ENCODE results near the gene SH2D3C. TPM values are rescaled to one million over a fixed set of nuclear protein-coding genes. Genes with fewer than 3 reads are reported as not detected.
"Not testable (repeated sequence)": the region's sequence is repeated elsewhere in the genome, so short reads cannot be mapped to it uniquely, and the experiment has no call there.

The SH2D3C gene
- total RNA-seq, 2 experiments from 2014 or later, result 27.2 to 27.3 TPM

- Mint-ChIP-seq H3K27me3 (ENCODE audit: low read depth) (no peaks in the 10 kb centered on the region), H3K9me3 (no peaks in the 10 kb centered on the region), H3K27ac (peak overlapping the region; percentile 62), H3K4me1 (ENCODE audit: low read depth) (peaks cover 34% of the 10 kb centered on the region), H3K36me3 (ENCODE audit: low read depth) (peaks cover 42% of the 10 kb centered on the region), H3K4me3 (no peak overlapping the region)
- CTCF ChIA-PET, result interaction anchor here (0.5 to 0.7 kb wide), 3 partner anchors 37 to 153 kb away, joined by 3 to 6 read pairs (median 3); no protein-coding TSS in a partner anchor
- no peak for DNase-seq
- intact Hi-C loops (cut with micrococcal nuclease), result no loop called here
Measured at GRCh38 chr9:127790094-127790855, 11.8 kb upstream of the SH2D3C start.

GRCh38 chr9:127789179-127789578 lies 10.7 kb upstream of the SH2D3C start:
- Mint-ChIP-seq H3K4me1 (ENCODE audit: low read depth) (peaks cover 41% of the 10 kb centered on the region), H3K36me3 (ENCODE audit: low read depth) (peaks cover 42% of the 10 kb centered on the region), H3K27me3 (ENCODE audit: low read depth) (no peaks in the 10 kb centered on the region), H3K4me3 (no peak overlapping the region), H3K9me3 (no peaks in the 10 kb centered on the region), H3K27ac (no peak overlapping the region)
- DNase-seq, result no peak
- CTCF ChIA-PET, result no interaction called here
- intact Hi-C loops (cut with micrococcal nuclease), result no loop called here

GRCh38 chr9:127788337-127789011 lies 10.0 kb upstream of the SH2D3C start:
- H3K4me3 Mint-ChIP-seq, result peak overlapping the region; percentile 11

DNA sequence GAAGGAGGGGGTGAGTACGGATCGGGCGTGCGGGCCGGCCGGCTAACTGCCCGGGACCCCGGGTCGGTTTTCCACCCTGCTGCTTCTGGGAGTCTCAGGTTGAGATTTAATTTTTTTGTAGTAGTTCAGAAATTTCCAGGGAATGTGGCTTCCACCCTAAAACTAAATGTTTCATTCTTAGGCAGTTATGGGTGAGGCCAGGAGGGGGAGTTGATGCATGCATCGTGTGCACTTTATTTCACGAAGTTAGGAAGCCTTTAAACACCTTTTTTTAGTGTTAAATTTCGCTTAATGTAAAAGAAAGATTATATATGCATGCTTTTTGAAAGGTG lies 8.3 kb upstream of the SH2D3C start:
- intact Hi-C loops (cut with micrococcal nuclease), result loop anchor here (1.0 kb wide), 2 partner anchors 84 to 135 kb away; no protein-coding TSS in a partner anchor
- CTCF ChIA-PET, result interaction anchor here (1.3 to 5.0 kb wide), 4 partner anchors 11 to 133 kb away, joined by 3 to 35 read pairs (median 4); no protein-coding TSS in a partner anchor
- H3K36me3 Mint-ChIP-seq (ENCODE audit: low read depth), result peaks cover 38% of the 10 kb centered on the region
- peak overlapping the region; percentile 81 for H3K27ac Mint-ChIP-seq
- peak overlapping the region; percentile 95 for H3K4me3 Mint-ChIP-seq
- no peak for DNase-seq
- H3K4me1 Mint-ChIP-seq (ENCODE audit: low read depth), result peaks cover 61% of the 10 kb centered on the region
- no peaks in the 10 kb centered on the region for H3K9me3 Mint-ChIP-seq
- no peaks in the 10 kb centered on the region for H3K27me3 Mint-ChIP-seq (ENCODE audit: low read depth)

More at GRCh38 chr9:127788337-127789011, 10.0 kb upstream of the SH2D3C start:
- peak; percentile 63 for DNase-seq
- Mint-ChIP-seq H3K9me3 (no peaks in the 10 kb centered on the region), H3K4me1 (ENCODE audit: low read depth) (peaks cover 48% of the 10 kb centered on the region), H3K27me3 (ENCODE audit: low read depth) (no peaks in the 10 kb centered on the region), H3K36me3 (ENCODE audit: low read depth) (peaks cover 42% of the 10 kb centered on the region), H3K27ac (no peak overlapping the region)
- intact Hi-C loops (cut with micrococcal nuclease), result no loop called here
- CTCF ChIA-PET, result interaction anchor here (0.9 to 5.0 kb wide), 3 partner anchors 53 to 131 kb away, joined by 3 to 35 read pairs (median 3); partner anchors contain the start of gene TOR2A

GRCh38 chr9:127785933-127786772 lies 7.7 kb upstream of the SH2D3C start, which contains the start of gene CDK9:
Gene CDK9, plus strand, starts transcription at chr9:127786034. Its CDS starts 115 bp downstream, at chr9:127786149.
- CTCF ChIA-PET, result interaction anchor here (0.5 to 5.0 kb wide), 12 partner anchors 11 to 254 kb away, joined by 3 to 52 read pairs (median 4); partner anchors contain the start of gene TOR2A
- Mint-ChIP-seq H3K36me3 (ENCODE audit: low read depth) (peaks cover 35% of the 10 kb centered on the region), H3K9me3 (no peaks in the 10 kb centered on the region), H3K4me3 (peak within 1 kb of the TSS; percentile 95), H3K27ac (peak within 1 kb of the TSS; percentile 91), H3K4me1 (ENCODE audit: low read depth) (peaks cover 66% of the 10 kb centered on the region), H3K27me3 (ENCODE audit: low read depth) (no peaks in the 10 kb centered on the region)
- peak; percentile 93 for DNase-seq
- intact Hi-C loops (cut with micrococcal nuclease), result loop anchor here (1.0 to 2.0 kb wide), 7 partner anchors 10 to 135 kb away; partner anchors contain the start of genes FPGS, ST6GALNAC4 and TOR2A

DNA sequence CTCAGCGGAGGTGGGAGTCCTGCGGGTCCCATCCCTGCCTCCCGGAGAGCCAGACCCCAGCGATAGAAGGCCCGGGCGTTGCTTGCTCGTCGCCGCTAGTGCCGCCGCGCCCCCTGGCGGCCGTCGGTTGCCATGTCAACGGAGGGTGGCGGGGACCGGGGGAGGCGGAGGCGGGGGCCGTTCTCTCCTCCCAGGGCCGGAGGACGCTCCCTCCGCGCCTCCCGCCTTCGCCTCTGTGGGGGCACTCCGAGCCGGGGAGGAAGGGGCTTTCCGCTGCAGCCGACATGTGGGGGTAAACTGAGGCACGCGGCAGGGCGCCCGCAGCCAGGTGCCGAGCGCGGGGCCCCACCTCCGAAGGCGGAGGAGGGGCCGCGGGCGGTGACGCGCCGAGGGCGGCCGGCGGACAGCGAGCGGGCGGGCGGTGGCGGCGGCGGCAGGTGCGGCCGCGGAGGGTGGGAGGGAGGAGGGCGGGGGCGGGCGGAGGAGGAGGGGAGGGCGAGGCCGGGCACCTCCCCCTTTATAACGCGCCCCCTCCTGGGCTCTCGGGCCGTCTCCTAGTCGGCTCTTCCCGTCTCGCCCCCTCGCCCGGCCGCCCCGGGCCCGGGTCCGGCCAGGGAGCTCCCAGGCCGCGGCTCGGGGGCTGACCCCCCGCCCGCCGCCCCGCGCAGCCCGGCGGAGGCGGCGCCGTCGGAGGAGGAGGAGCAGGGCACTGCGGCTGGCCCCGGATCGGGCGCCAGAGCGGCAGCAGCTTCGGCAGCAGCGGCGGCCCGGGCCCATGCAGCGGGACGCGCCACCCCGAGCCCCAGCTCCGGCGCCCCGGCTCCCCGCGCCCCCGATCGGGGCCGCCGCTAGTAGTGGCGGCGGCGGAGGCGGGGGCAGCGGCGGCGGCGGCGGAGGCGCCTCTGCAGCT lies 6.8 kb upstream of the SH2D3C start:
- CTCF ChIA-PET, result interaction anchor here (0.5 to 5.0 kb wide), 15 partner anchors 10 to 255 kb away, joined by 3 to 52 read pairs (median 5); partner anchors contain the start of gene TOR2A

GRCh38 chr9:127783111-127784008 lies 4.9 kb upstream of the SH2D3C start:
- H3K36me3 Mint-ChIP-seq (ENCODE audit: low read depth), result peaks cover 15% of the 10 kb centered on the region
- H3K27me3 Mint-ChIP-seq (ENCODE audit: low read depth), result no peaks in the 10 kb centered on the region
- CTCF ChIA-PET, result interaction anchor here (0.7 to 5.0 kb wide), 8 partner anchors 10 to 86 kb away, joined by 3 to 52 read pairs (median 12); partner anchors contain the start of gene TOR2A
- H3K27ac Mint-ChIP-seq, result peak overlapping the region; percentile 91
- peak; percentile 90 for DNase-seq
- peak overlapping the region; percentile 63 for H3K4me3 Mint-ChIP-seq
- peaks cover 73% of the 10 kb centered on the region for H3K4me1 Mint-ChIP-seq (ENCODE audit: low read depth)
- intact Hi-C loops (cut with micrococcal nuclease), result loop anchor here (2.0 kb wide), 1 partner anchor 133 kb away; the partner anchor contains the start of gene ST6GALNAC4
- H3K9me3 Mint-ChIP-seq, result no peaks in the 10 kb centered on the region

More for the DNA sequence above, 6.8 kb upstream of the SH2D3C start:
- H3K4me3 Mint-ChIP-seq, result peak overlapping the region; percentile 95
- H3K4me1 Mint-ChIP-seq (ENCODE audit: low read depth), result peaks cover 68% of the 10 kb centered on the region
- H3K27ac Mint-ChIP-seq, result peak overlapping the region; percentile 91
- DNase-seq, result peak; percentile 91
- no peaks in the 10 kb centered on the region for H3K9me3 Mint-ChIP-seq
- intact Hi-C loops (cut with micrococcal nuclease), result loop anchor here (1.0 to 2.0 kb wide), 5 partner anchors 9 to 132 kb away; partner anchors contain the start of genes FPGS, ST6GALNAC4 and TOR2A
- H3K27me3 Mint-ChIP-seq (ENCODE audit: low read depth), result no peaks in the 10 kb centered on the region
- peaks cover 31% of the 10 kb centered on the region for H3K36me3 Mint-ChIP-seq (ENCODE audit: low read depth)

DNA sequence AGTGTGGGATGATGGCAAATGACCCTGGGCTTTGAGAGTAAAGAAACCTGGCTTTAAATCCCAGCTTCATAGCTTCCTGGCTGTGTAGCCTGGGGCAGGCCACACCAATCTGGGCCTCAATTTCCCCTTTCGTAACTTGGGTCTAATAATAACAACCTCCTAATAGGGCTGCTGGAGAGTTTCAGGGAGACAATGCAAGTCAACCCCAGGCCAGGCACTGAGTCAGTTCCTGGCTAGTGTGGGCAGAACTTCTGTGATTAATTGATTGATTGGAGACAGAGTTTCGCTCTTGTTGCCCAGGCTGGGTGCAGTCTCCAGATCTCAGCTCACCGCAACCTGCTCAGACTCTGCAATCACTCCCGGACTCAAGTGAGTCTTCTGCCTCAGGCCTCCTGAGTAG lies 3.3 kb upstream of the SH2D3C start:
- Mint-ChIP-seq H3K27me3 (ENCODE audit: low read depth) (no peaks in the 10 kb centered on the region), H3K27ac (peak overlapping the region; percentile 75), H3K9me3 (no peaks in the 10 kb centered on the region), H3K4me3 (no peak overlapping the region), H3K4me1 (ENCODE audit: low read depth) (peaks cover 65% of the 10 kb centered on the region), H3K36me3 (ENCODE audit: low read depth) (peaks cover 14% of the 10 kb centered on the region)
- DNase-seq, result no peak
- intact Hi-C loops (cut with micrococcal nuclease), result no loop called here
- CTCF ChIA-PET, result interaction anchor here (4.9 kb wide), 1 partner anchor 47 kb away, joined by 52 read pairs; the partner anchor contains the start of gene TOR2A

DNA sequence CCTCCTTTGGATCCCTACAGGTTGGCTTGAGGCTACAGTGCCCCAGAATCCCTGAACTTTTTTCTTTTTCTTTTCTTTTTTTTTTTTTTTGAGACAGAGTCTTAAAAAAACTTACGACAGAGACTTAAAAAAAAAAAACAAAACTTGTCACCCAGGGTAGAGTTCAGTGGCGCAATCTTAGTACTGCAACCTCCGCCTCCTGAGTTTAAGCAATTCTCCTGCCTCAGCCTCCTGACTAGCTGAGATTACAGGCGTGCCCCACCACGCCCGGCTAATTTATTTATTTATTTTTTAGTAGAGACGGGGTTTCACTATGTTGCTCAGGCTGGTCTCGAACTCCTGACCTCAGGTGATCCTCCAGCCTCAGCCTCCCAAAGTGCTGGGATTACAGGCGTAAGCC lies 2.4 kb upstream of the SH2D3C start:
- Mint-ChIP-seq H3K36me3 (ENCODE audit: low read depth) (peaks cover 14% of the 10 kb centered on the region), H3K4me1 (ENCODE audit: low read depth) (peaks cover 69% of the 10 kb centered on the region), H3K27ac (peak overlapping the region; percentile 80)
- intact Hi-C loops (cut with micrococcal nuclease); H3K9me3 Mint-ChIP-seq; H3K4me3 Mint-ChIP-seq; DNase-seq; H3K27me3 Mint-ChIP-seq (ENCODE audit: low read depth): not testable (repeated sequence)
- CTCF ChIA-PET, result interaction anchor here (0.8 to 1.0 kb wide), 2 partner anchors 15 to 46 kb away, joined by 3 to 4 read pairs; partner anchors contain the start of gene TOR2A
